OCI-LY7 (cell line): ENCODE results near the gene WDR46. TPM values are rescaled to one million over a fixed set of nuclear protein-coding genes. Genes with fewer than 3 reads are reported as not detected.

Source experiments
- BruUV-seq: library from RNA; stranded (reverse); fragments of 400-500 nt; replicated peaks from 2 replicates; lab custom pipeline; 2021; lab: Mats Ljungman, UMichigan
- CTCF ChIA-PET: fragments of 300-600 bp; sonication (Branson Sonifier 250); formaldehyde crosslinking; loops from one replicate; lab custom pipeline; 2022; ENCODE audit warnings: antibody characterized with exemption; ENCODE audit not compliant: unreplicated experiment; lab: Charles Lee
- POLR2A ChIA-PET: fragments of 300-600 bp; sonication (Branson Sonifier 250); formaldehyde crosslinking; loops from one replicate; lab custom pipeline; 2022; ENCODE audit warnings: antibody characterized with exemption; lab: Charles Lee
- DNase-seq: peaks from one replicate; pipeline ENCODE4 v3.0.0-alpha.2; 2015; ENCODE audit warnings: low spot score
- H2AFZ ChIP-seq: fragments of 200-600 bp; sonication (generic), shearing (Covaris generic); 2 replicates; pipeline ENCODE4 v1.6.1; 2014; ENCODE audit warnings: mild to moderate bottlenecking, antibody characterized with exemption, low read length, moderate library complexity
- H3K27ac ChIP-seq: fragments of 200-600 bp; sonication (generic); 2 replicates; pipeline ENCODE4 v1.5.1; 2014; ENCODE audit warnings: mixed run types, low read depth, mild to moderate bottlenecking, moderate library complexity, low read length, inconsistent platforms; ENCODE audit not compliant: poor library complexity, severe bottlenecking
- H3K36me3 ChIP-seq: fragments of 200-600 bp; sonication (generic); 2 replicates; pipeline ENCODE4 v1.6.1; 2014; ENCODE audit warnings: mild to moderate bottlenecking, antibody characterized with exemption, low read length, moderate library complexity, mixed read lengths; ENCODE audit not compliant: insufficient read depth
- H3K4me1 ChIP-seq: fragments of 200-600 bp; sonication (generic); 2 replicates; pipeline ENCODE4 v1.5.1; 2014; ENCODE audit warnings: mild to moderate bottlenecking, low read length; ENCODE audit not compliant: insufficient read depth, poor library complexity, severe bottlenecking
- H3K4me2 ChIP-seq: fragments of 200-600 bp; sonication (generic); 2 replicates; pipeline ENCODE4 v1.6.1; 2014; ENCODE audit warnings: mild to moderate bottlenecking, low read length
- H3K4me3 ChIP-seq: fragments of 200-600 bp; sonication (generic); 2 replicates; pipeline ENCODE4 v1.5.1; 2014; ENCODE audit warnings: mild to moderate bottlenecking, low read depth, low read length; ENCODE audit not compliant: poor library complexity, severe bottlenecking
- H3K79me2 ChIP-seq: fragments of 200-600 bp; sonication (generic); 2 replicates; pipeline ENCODE4 v1.6.1; 2016; ENCODE audit warnings: low read depth, mild to moderate bottlenecking, low read length, moderate library complexity, mixed read lengths; ENCODE audit not compliant: insufficient read depth
- H3K9me2 ChIP-seq: fragments of 200-600 bp; sonication (generic); 2 replicates; pipeline ENCODE4 v1.6.1; 2016; ENCODE audit warnings: mild to moderate bottlenecking, low read length, mixed read lengths; ENCODE audit not compliant: insufficient read depth
- H3K9me3 ChIP-seq: fragments of 200-600 bp; sonication (generic); 2 replicates; pipeline ENCODE4 v1.6.1; 2014; ENCODE audit warnings: mild to moderate bottlenecking, mixed run types, low read length, mixed read lengths
- H4K20me1 ChIP-seq: fragments of 200-600 bp; sonication (generic); 2 replicates; pipeline ENCODE4 v1.6.1; 2014; ENCODE audit warnings: mild to moderate bottlenecking, antibody characterized with exemption, low read length, moderate library complexity, mixed read lengths; ENCODE audit not compliant: insufficient read depth
- CTCF ChIP-seq: fragments of 200-600 bp; sonication (generic); conservative IDR thresholded peaks from 2 replicates; pipeline ENCODE4 v1.5.1; 2014; ENCODE audit warnings: mild to moderate bottlenecking, antibody characterized with exemption, low read length, moderate library complexity, mixed read lengths
- EZH2phosphoT487 ChIP-seq: fragments of 200-600 bp; sonication (generic); IDR thresholded peaks from 2 replicates; pipeline ENCODE4 v1.6.1; 2018; ENCODE audit warnings: low read depth, borderline replicate concordance, mild to moderate bottlenecking, mixed run types, antibody characterized with exemption, low read length, moderate library complexity, mixed read lengths
- intact Hi-C: fragments of 100-400 bp; cut with micrococcal nuclease; formaldehyde crosslinking; loops from one replicate; pipeline ENCODE4 v1.10.0; 2022; ENCODE audit not compliant: unreplicated experiment
- total RNA-seq, 2 experiments: library from RNA; depleted of rRNA in 1 of 2; stranded (reverse); fragments of >200 nt in 1 of 2; shearing (Covaris generic) in 1 of 2; gene quantifications; 2 replicates each; pipeline ENCODE4 v1.2.3, GENCODE V29; 2014 to 2022

The WDR46 gene
- total RNA-seq, 2 experiments from 2014 or later, result 83.3 to 129 TPM

DNA sequence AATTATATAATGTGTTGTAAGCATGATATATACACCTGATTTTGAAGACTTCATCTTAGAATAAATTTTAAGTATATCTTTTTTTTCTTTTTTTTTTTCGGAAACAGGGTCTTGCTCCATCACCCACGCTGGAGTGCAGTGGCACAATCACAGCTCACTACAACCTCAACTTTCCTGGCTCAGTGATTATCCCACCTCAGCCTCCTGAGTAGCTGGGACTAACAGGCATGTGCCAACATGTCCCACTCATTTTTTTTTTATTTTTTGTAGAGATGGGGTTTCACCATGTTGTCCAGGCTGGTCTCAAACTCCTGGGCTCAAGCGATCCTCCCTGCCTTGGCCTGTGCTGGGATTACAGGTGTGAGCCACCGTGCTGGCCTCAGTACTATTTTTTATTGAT lies 34.4 kb downstream of the WDR46 start:
- no peaks in the 10 kb centered on the region for H4K20me1 ChIP-seq
- ChIA-PET POLR2A (interaction anchor here (0.6 kb wide), 1 partner anchor 40 kb away, joined by 4 read pairs; no protein-coding TSS in a partner anchor), CTCF (no interaction called here)
- intact Hi-C loops, result no loop called here
- H3K36me3 ChIP-seq, result peaks cover 50% of the 10 kb centered on the region
- no TSS peak for BruUV-seq
- H2AFZ ChIP-seq, result no peak overlapping the region
- peaks cover 12% of the 10 kb centered on the region for H3K4me1 ChIP-seq
- H3K27ac ChIP-seq, result no peak overlapping the region
- H3K9me2 ChIP-seq, result no peaks in the 10 kb centered on the region
- TF ChIP-seq CTCF, result no peak
- TF ChIP-seq EZH2phosphoT487, result no peak
- no peaks in the 10 kb centered on the region for H3K9me3 ChIP-seq
- no peak overlapping the region for H3K4me2 ChIP-seq
- DNase-seq, result no peak
- H3K79me2 ChIP-seq, result no peaks in the 10 kb centered on the region
- no peak overlapping the region for H3K4me3 ChIP-seq

DNA sequence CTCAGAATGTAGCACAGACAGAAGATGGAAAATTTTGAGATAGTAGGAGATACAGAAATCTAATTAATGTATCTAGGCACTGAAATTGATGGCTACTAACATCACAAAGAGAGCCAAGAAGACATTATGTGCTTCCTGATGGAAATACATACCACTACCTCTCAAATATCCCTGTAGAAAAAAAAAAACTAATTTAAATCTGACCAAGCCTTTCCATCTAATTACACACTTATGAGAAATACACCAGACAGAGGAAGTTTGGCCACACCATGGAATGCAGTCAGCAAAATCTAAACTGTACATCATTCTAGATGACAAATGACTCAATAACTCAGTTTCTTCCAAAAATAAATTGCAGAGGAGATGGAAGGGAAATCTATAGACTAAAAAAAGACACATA lies 36.3 kb downstream of the WDR46 start:
- DNase-seq, result no peak
- H3K36me3 ChIP-seq, result peaks cover 32% of the 10 kb centered on the region
- H3K9me3 ChIP-seq, result no peaks in the 10 kb centered on the region
- BruUV-seq, result TSS peak; percentile 38
- H3K4me3 ChIP-seq, result no peak overlapping the region
- intact Hi-C loops, result no loop called here
- POLR2A ChIA-PET, result no interaction called here
- no peaks in the 10 kb centered on the region for H3K9me2 ChIP-seq
- H2AFZ ChIP-seq, result no peak overlapping the region
- no peak overlapping the region for H3K4me2 ChIP-seq
- H3K4me1 ChIP-seq, result peaks cover 22% of the 10 kb centered on the region
- no peak overlapping the region for H3K27ac ChIP-seq
- TF ChIP-seq EZH2phosphoT487, result no peak
- TF ChIP-seq CTCF, result no peak
- CTCF ChIA-PET, result no interaction called here
- H3K79me2 ChIP-seq, result no peaks in the 10 kb centered on the region
- H4K20me1 ChIP-seq, result no peaks in the 10 kb centered on the region

GRCh38 chr6:33251395-33252012 lies 37.5 kb downstream of the WDR46 start:
- intact Hi-C loops, result no loop called here
- Histone ChIP-seq H4K20me1 (no peaks in the 10 kb centered on the region), H3K4me2 (no peak overlapping the region), H3K9me2 (no peaks in the 10 kb centered on the region), H2AFZ (no peak overlapping the region), H3K4me3 (no peak overlapping the region), H3K79me2 (no peaks in the 10 kb centered on the region), H3K27ac (no peak overlapping the region), H3K9me3 (no peaks in the 10 kb centered on the region), H3K36me3 (peaks cover 24% of the 10 kb centered on the region), H3K4me1 (peaks cover 23% of the 10 kb centered on the region)
- no peak for DNase-seq
- no TSS peak for BruUV-seq
- POLR2A ChIA-PET, result interaction anchor here (3.8 kb wide), 1 partner anchor 20 kb away, joined by 19 read pairs; the partner anchor contains the start of genes RPS18 and VPS52
- CTCF ChIA-PET, result no interaction called here
- TF ChIP-seq CTCF, result peak; percentile 31; the same call in 1 of the 2 replicates
- no peak for TF ChIP-seq EZH2phosphoT487
